ENCODE data around the gene OASL.
"Not testable (repeated sequence)": the region's sequence is repeated elsewhere in the genome, so short reads cannot be mapped to it uniquely, and the experiment has no call there.

OASL gene

GRCh38 chr12:121038861-121039668, at the start of gene OASL:
Gene OASL (minus strand): TSS chr12:121039246. CDS start chr12:121038971, 275 bp downstream.
- DNase-seq = peak; percentile 84

GRCh38 chr12:121088195-121088585, 49.1 kb upstream of the OASL start:
- DNase-seq = no peak

- peak; percentile 40 for DNase-seq
These were observed 48.6 kb upstream of the OASL start for GRCh38 chr12:121087467-121088194.

- DNase-seq = peak; percentile 44
These were observed 47.8 kb upstream of the OASL start for GRCh38 chr12:121086781-121087295.

GRCh38 chr12:121085506-121086353, 46.7 kb upstream of the OASL start:
- DNase-seq = peak; percentile 45

- DNase-seq = no peak
These were observed 46.0 kb upstream of the OASL start for GRCh38 chr12:121085069-121085468.

GRCh38 chr12:121084229-121084628, 45.2 kb upstream of the OASL start:
- no peak for DNase-seq

- DNase-seq = no peak
These were observed 41.9 kb upstream of the OASL start for GRCh38 chr12:121080909-121081308.

- no peak for DNase-seq
These were observed 40.8 kb upstream of the OASL start for GRCh38 chr12:121079736-121080272.

- not testable (repeated sequence) for DNase-seq
These were observed 38.4 kb upstream of the OASL start for GRCh38 chr12:121077440-121077839.

- not testable (repeated sequence) for DNase-seq
These were observed 36.9 kb upstream of the OASL start for GRCh38 chr12:121075911-121076310.

- peak; percentile 11 for DNase-seq
These were observed 33.1 kb upstream of the OASL start for GRCh38 chr12:121072147-121072546.

GRCh38 chr12:121069206-121069605, 30.2 kb upstream of the OASL start:
- DNase-seq = peak; percentile 11

- DNase-seq = peak; percentile 7
These were observed 26.3 kb upstream of the OASL start for GRCh38 chr12:121065345-121065744.

GRCh38 chr12:121064586-121064985, 25.5 kb upstream of the OASL start:
- DNase-seq = peak; percentile 32

- peak; percentile 33 for DNase-seq
These were observed 25.1 kb upstream of the OASL start for GRCh38 chr12:121064116-121064515.

GRCh38 chr12:121062391-121063045, 23.5 kb upstream of the OASL start:
- DNase-seq = peak; percentile 17

GRCh38 chr12:121061831-121062230, 22.8 kb upstream of the OASL start:
- no peak for DNase-seq

GRCh38 chr12:121060149-121061001, 21.3 kb upstream of the OASL start:
- DNase-seq = peak; percentile 76

- DNase-seq = peak; percentile 54
These were observed 20.2 kb upstream of the OASL start for GRCh38 chr12:121059031-121059898.
